Endothelial cell of hepatic sinusoid (primary cell): ENCODE results near the gene SNX10.

Source experiments
- in situ Hi-C: cut with HindIII; loops from 2 replicates; pipeline ENCODE4 v1.10.0; 2017; ENCODE audit warnings: low sequenced_read_pairs

The SNX10 gene

DNA sequence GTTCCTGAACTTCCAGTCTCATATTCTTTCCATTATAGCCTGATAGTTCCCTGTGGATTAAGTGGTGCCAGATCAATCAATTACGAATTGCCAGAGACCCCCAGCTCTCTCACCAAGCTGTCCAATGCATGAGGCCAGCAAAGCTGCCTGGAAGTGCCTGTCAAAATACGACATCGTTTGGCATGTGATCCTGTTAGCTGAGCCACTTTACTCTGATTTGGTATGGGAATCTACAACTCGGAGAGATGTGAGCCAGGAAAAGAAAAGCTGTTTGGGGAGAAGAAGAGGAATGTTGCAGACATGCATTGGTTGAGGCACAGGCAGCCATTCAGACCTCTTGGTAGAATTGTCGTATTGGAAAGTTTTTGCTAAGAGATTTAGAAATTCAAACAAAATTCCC lies 3.9 kb downstream of the SNX10 start:
- in situ Hi-C loops = no loop called here

DNA sequence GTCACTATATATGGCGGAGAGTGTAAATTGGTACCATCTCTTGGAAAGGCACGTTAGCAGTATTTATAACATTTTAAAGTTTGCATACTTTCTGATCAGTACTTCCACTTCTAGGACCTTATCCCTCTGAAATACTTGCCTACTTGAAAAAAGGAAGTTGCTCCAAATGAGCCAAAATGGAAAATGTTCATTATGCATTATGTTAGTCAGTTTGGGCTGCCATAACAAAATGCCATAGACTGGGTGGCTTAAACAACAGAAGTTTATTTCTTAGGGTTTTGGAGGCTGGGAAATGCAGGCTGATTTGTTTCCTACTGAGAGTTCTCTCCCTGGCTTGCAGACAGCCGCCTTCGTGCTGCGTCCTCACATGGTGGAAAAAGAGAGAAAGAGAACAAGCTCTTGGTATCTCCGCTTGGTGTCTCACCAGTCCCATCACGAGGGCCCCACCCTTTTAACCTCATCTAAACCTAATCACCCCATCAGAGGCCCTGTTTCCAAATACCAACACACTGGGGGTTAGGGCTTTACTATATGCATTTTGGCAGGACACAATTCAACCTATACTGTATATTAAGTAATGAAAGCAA lies 6.9 kb downstream of the SNX10 start:
- in situ Hi-C loops = no loop called here

DNA sequence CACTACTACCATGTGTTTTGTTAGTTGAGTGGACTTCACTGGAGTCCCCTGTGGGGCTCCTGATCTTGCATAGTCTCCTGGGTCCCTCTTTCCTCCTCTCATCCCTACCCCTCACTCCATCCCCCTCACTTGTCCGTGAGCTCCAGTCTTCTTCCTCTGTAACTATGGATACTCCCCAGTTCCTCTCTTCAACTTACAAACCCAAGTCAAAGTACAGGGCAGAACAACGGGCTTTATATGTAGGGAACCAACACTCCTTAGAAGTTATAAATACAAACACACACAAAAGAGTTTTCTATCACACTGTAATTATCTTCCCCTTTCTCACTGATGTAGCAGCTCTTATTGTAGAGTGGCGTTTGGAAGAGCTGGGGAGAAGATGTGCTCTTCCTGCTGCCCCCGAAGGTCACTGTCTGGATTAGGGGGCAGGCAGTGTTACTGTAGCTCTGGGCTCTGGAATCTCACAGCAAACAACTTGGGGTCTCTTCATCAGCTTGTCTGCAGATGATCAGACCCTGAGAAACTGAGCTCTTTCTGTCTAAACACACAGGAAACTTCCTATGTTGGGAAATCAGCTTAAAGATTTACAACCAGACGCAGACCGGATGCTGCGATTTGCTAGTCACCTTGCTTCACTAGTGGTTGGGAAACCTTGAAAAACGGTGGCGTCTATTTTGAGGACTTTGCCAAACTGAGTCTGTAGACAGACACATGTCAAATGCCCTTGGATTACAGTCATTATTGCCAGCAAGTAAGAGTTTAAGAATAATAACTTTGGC lies 13.6 kb downstream of the SNX10 start:
- in situ Hi-C loops = loop anchor here (10.0 kb wide), 1 partner anchor 60 kb away; no protein-coding TSS in a partner anchor

DNA sequence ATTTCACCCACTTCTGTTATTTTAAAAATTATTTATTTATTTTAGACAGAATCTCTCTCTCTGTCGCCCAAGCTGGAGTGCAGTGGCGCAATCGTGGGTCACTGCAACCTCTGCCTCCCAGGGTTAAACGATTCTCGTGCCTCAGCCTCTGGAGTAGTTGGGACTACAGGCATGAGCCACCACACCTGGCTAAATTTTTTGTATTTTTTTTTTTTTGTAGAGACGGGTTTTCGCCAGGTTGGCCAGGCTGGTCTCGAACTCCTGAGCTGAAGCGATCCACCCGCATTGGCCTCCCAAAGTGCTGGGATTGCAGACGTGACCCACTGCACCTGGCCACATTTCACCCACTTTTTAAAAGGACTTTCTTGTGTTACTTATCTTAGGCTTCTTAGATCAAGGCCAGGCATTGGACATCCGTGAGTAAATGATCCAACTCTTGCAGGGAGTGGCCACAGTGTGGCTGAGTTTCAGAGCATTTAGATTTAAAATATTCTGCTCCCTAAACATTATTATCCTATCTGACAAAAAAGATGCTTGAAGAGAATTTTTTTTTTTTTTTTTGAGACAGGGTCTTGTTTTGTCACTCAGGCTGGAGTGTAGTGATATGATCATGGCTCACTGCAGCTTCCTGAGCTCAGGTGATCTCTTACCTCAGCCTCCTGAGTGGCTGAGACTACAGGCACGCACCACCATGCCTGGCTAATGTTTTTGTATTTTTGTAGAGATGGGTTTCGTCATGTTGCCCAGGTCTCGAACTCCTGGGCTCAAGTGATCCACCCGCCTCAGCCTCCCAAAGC lies 14.4 kb downstream of the SNX10 start:
- in situ Hi-C loops = loop anchor here (10.0 kb wide), 1 partner anchor 61 kb away; no protein-coding TSS in a partner anchor

DNA sequence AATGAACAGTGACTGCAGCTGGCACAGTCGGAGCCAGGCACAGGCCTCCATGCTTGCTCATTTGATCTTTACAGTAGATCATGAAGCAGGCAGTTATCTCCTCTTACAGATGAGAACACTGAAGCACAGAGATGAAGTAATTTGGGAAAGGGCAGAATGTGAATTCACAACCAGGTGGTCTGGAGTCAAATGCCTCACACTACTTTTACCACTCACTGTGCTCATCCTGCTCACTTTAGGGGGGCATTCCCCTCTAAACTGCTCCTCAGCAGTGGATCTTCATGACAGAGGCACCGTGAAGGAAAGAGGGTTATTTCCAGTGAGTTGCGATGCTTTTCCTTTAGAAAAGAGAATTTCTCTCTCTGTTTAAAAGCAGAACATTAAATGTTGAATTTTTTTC lies 15.1 kb downstream of the SNX10 start:
- in situ Hi-C loops = loop anchor here (10.0 kb wide), 1 partner anchor 62 kb away; no protein-coding TSS in a partner anchor

DNA sequence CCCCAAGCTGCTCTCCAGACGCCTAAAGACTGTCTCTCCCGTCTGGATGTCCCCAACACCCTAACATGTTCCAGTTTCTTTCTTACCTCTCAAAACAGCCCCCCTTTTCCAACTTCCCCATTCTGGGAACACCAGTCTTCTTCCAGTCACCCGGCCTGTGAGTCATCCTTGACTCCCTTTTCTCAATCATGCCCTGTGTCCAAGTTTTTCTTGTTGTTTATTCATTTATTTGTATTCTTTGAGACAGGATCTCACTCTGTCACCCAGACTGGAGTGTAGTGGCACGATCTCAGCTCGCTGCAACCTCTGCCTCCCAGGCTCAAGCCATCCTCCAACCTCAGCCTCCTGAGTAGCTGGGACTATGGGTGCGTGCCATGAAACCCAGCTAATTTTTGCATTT lies 15.6 kb downstream of the SNX10 start:
- in situ Hi-C loops = loop anchor here (10.0 kb wide), 1 partner anchor 62 kb away; no protein-coding TSS in a partner anchor

DNA sequence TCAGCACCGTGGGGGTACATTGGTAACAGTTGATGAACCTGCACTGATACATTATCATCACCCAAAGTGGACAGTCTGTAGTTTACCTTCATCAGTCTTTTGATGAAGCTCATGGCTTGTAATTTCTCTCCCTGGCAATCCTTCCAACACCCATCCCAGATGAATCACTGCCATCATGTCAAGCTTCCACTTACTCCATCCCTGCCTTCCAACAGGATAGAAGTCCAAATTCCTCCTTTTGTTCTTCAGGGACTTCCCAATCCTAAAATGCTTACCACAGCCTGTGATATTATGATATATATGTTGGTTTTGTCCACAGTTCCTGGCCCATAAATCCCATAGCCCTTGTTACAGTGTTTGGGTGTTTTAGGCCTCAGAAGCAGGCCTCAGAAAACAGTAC lies 16.1 kb downstream of the SNX10 start:
- in situ Hi-C loops = loop anchor here (10.0 kb wide), 1 partner anchor 63 kb away; no protein-coding TSS in a partner anchor

DNA sequence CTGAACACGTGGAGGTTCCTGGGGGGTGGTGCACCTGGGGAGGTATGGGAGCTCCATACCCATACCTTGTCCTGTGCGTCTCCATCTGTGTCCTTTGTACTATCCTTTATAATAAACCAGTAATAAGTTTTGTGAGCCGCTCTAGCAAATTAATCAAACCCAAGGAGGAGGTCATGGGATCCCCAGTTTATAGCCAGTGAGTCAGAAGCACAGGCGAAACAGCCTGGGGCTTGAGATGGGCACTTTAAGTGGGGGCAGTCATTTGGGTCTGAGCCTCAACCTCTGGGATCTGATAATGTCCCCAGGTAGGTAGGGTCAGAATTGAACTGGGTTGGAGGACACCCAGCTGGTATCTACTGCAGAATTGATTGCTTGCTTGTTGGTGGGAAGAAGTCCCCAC lies 16.9 kb downstream of the SNX10 start:
- in situ Hi-C loops = loop anchor here (10.0 kb wide), 1 partner anchor 64 kb away; no protein-coding TSS in a partner anchor

DNA sequence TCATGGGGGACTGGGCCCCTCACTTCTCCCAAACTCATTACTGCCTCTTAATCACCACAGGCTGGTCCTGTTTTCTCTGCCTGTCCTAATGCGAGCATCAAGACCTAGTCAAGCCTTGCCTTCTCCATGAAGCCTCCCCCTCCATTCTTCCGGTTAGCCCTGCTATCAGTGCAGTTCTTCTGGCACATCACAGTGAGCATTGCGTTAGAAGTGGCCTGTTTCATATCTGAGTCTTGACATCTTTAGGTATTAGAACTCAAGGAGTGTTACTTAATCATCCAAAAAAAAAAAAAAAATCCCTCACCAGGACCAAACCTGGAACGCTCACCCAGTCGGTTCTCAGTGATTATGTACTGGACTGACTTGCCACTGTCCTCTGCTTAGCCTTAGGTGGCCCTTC lies 17.4 kb downstream of the SNX10 start:
- in situ Hi-C loops = loop anchor here (10.0 kb wide), 1 partner anchor 64 kb away; no protein-coding TSS in a partner anchor

DNA sequence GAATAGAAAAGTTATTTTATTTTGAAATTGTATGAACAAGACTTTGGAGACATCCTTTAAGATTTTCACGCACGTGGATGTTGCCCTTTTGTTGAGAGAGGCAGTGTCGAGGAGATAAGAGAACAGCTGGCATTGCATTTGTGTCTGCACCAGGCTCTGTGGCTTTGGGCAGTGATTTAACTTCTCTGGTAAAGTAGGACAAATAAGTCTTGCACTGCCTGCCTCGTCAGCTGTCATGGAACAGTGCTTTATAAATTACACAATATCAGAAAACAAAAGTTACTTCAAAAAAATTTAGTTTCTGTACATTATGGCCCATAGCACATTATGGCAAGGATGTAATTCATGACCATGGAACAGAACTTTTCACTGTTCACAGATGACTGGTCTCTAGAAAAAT lies 20.1 kb downstream of the SNX10 start:
- in situ Hi-C loops = no loop called here

DNA sequence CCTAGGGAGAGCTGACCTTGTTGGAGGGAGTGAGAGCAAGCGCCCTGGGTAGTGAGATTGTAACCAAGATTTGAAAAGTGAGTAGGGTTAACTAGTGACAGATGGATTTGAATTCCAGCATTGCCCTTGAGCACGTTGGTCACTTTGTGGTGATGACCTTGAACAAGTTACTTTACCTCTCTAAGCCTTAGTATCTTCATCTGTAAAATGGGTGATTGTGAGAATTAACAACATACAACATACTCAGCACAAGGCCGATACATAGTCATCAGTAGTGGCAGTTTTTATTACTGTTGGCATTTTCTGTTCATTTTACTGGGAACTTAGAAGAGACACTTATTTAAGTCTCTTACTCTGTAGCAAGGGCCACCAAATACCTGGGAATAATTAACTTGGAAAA lies 25.5 kb downstream of the SNX10 start:
- in situ Hi-C loops = no loop called here

DNA sequence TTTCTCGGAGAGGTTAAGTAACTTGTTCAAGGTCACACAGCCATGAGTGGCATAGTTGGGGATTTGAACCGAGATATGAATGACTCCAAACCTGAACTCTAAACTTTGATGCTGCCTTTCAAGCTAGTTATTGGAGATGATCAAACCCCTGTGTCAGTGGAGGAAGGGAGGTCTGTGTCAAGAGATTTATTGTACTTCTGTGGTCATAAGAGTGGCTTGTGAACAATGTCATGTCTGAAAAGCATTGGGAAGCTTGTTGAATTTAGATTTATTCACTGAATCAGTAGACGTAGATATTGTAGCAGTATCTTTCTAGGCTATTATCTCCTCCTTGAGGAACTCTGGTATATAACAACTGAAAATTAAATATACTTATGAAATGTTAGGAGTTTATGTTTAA lies 27.3 kb downstream of the SNX10 start:
- in situ Hi-C loops = no loop called here

DNA sequence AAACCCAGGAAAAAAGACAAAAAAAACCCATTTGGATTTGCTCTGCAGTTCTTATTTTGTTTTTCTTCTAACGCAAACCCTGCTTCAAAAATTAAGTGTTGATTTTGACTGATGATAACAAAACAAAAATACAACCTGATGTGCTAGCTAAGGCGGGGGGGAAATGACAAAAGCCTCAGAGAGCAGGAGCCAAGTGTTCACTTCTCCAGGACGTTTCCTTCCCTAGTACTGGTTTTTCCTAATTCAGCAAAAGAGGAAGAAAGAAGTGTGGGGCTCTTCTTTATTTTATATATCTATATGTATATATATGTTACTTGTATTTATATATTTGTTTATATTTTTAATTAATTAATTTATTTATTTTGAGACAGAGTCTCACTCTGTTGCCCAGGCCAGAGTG lies 28.0 kb downstream of the SNX10 start:
- in situ Hi-C loops = no loop called here

DNA sequence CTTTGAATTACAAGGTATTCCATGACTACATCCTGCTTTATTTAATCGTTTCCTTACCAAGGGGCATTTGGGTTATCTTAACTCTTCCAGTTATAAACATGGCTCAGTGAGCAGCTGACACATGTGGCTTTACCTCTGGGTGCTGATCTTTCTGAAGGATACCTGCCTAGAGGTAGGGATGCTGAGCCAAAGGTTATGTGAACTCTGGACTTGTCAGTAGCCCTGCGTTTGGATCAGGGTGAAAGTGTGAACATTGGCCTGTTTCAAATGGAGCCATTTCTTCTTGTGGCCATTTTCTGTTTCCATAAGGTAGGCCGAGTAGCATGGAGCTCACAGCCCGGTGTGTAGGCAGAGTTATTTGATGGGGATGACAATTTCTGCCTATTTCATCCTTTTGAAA lies 29.2 kb downstream of the SNX10 start:
- in situ Hi-C loops = no loop called here

DNA sequence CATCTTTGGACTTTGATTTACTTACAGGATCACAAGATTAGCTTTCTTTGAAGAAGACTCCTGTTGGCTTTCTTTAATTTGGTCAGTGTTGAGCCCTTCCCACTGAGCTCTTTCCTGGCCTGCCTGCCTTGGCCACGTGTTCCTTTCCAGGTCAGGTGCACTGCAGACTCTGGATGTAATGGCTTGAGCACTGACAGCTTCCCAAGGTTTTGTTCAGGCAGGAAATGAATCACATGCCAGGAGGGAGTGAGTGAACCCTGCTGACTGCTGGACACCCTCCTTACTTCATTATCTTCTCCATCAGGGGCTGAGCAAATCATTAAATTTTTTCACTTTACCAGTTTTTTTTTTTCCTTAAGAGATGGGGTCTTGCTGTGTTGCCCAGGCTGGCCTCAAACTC lies 29.8 kb downstream of the SNX10 start:
- in situ Hi-C loops = no loop called here

DNA sequence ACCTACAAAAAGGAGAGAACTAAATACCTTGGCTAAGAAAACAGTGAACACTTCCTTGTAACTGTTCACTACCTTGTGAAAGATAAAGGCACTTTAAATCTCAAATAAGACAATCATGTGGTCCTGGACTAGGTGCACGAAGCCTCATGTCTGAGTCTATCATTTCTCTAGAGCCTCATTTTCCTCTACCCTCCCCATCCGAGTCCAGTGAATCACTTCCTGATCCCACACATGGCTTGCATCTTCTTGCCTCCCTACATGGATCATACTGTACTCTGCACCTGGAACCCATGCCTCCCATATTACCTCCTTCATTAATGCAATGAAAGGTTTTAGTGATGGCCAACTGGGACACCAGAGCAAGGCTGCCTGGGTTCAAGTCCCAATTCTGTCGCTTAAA lies 34.5 kb downstream of the SNX10 start:
- in situ Hi-C loops = no loop called here

DNA sequence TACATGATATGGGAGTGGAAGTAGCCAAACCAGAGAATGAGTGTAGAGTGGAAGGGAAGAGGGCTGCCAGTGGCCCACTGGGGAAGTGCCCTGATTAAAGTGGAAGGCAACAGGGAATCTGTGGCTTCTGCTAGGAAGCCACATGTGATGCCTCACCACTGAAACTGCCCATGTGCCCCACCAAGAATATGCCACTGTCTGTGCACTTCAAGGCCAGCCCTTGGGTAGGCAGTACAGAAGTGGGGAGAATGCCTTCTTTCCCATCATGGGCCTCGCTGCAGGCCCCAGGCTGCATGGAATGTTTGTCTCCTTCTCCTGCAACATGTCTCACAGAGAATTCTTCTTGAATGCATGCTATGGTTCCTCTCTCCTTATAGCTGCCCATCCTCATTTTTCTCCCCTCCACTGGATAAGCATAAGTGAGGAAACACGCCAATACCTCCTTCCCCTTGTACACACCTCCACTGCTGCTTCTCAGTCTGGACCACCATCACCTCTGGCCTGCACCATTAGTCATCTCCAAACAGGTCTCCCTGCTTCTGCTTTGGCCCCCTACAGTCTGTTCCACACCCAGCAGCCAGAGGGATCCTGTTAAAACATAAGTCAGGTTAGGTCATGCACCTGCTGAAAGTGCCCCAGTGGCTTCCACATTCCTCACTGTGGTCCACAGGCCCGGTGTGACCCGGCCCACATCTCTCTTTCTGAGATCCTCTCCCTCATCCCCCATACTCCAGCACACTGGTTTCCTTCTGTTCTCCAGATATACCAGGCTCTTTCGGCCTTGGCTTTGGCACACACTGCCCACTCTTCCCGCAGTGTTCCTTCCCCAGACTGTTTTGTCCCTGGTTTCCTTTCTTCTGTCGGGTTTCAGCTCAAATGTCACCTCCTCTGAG lies 37.1 kb downstream of the SNX10 start:
- in situ Hi-C loops = no loop called here

DNA sequence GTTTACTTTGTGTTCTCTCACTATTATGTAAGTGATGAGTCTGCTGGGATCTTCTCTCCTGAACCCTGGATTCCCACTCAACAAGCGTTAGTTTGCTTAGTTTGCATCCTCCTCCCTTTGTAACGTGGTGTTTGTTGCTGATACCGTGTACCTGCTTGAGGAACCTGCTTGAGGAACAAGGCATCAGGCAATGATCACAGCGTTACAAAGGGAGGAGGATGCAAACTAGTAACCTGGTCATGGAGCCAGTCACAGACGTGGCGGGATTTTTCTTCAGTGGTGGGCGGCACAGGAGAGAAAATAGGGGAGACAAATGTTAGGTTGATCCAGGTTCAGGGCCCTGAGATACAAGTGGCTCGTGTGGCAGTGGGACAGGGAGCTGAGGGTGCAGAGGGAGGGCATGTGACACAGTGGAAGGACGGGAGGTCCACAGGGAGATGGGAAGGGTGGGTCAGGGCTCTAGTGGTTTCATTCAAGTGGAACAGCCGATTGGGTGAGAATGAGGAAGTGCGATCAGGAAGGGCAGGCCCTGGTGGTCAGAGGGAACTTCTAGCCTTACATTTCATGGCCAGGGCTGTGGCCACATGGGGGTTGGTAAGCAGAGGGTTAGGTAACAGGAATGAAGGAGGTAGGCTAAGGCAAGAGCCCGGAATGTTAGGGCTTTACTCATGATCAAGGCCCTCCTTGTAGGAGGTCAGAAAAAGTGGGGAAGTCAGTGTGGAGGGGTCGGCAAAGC lies 38.0 kb downstream of the SNX10 start:
- in situ Hi-C loops = no loop called here

DNA sequence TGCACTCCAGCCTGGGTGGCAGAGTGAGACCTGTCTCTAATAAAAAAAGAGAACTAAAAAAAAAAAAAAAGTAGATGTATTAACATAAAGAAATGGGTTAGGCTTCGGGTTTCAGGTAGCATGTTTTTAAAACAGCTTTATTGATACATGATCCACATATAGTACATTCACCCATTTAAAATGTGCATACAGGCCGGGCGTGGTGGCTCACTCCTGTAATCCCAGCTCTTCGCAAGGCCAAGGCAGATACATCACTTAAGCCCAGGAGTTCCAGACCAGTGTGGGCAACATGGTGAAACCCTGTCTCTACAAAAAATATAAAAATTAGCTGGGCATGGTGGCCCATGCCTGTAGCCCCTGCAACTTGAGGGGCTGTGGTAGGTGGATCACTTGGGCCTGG lies 39.5 kb downstream of the SNX10 start:
- in situ Hi-C loops = no loop called here

DNA sequence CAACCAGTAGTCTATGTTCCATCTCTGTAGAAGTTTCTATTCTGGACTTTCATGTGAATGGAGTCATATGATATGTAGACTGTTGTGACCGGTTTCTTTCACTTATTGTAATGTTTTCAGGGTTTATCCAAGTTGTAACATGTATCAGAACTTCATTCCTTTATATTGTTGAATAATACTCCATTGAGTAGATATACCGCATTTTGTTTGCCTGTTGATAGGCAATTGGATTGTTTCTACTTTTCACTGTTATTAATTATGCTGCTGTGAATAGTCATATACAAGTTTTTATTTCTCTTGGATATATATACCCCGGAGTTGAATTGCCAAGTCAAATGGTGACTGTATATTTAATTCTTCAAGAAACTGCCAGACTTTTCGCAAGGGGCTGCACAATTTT lies 40.1 kb downstream of the SNX10 start:
- in situ Hi-C loops = no loop called here
